Kidney epithelial cell (primary cell): Measurements from ENCODE around the gene MYO1F. TPM values are rescaled to one million over a fixed set of nuclear protein-coding genes. Genes with fewer than 3 reads are reported as not detected.
"Not testable (repeated sequence)": the region's sequence is repeated elsewhere in the genome, so short reads cannot be mapped to it uniquely, and the experiment has no call there.

Experiments
- DNase-seq: peaks from one replicate; pipeline ENCODE4 v3.0.0-alpha.2; 2010; ENCODE audit warnings: low read depth
- H3K27me3 ChIP-seq: 2 replicates; pipeline ENCODE4 v1.6.0; 2011; ENCODE audit warnings: low read length; ENCODE audit not compliant: control insufficient read depth, insufficient read depth
- H3K36me3 ChIP-seq: 2 replicates; pipeline ENCODE4 v1.5.1; 2011; ENCODE audit warnings: low read length; ENCODE audit not compliant: control insufficient read depth, insufficient read depth
- H3K4me3 ChIP-seq: 2 replicates; pipeline ENCODE4 v1.5.1; 2011; ENCODE audit warnings: low read depth, mild to moderate bottlenecking, control low read depth, low read length
- total RNA-seq: library from RNA; depleted of rRNA; stranded (reverse); fragments of >200 nt; gene quantifications from 2 replicates; pipeline ENCODE4 v1.2.3, GENCODE V29; 2015
- TF ChIP-seq, protein P1 (sequence below): IDR thresholded peaks from 2 replicates; pipeline ENCODE4 v1.5.1; 2011; ENCODE audit warnings: mild to moderate bottlenecking, moderate library complexity, low read length, control low read depth, inconsistent platforms; ENCODE audit not compliant: insufficient read depth, poor library complexity, severe bottlenecking

Gene MYO1F
- total RNA-seq, 1 donor from 2014 or later, result 0.08 TPM

DNA sequence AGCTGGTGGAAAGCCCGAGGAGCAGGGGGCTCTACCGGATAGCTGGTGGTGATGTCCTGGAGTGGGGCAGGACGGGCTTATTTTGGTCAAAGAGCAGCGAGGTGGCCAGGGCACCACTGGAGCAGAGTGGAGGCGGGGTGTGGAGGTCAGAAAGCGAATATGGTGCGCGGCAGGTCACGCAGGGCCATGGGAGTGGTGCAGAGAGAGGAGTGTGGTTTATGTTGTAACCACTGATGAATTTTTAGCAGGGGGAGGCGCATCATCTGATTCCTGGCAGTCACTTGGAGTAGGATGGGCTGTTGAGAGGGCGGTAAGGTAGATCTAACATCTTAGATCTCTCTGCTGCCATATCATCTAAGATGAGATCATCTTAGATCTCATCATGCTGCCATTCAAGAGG, 61.9 kb downstream of the MYO1F start:
- no peaks in the 10 kb centered on the region for H3K36me3 ChIP-seq
- TF ChIP-seq, protein P1, sequence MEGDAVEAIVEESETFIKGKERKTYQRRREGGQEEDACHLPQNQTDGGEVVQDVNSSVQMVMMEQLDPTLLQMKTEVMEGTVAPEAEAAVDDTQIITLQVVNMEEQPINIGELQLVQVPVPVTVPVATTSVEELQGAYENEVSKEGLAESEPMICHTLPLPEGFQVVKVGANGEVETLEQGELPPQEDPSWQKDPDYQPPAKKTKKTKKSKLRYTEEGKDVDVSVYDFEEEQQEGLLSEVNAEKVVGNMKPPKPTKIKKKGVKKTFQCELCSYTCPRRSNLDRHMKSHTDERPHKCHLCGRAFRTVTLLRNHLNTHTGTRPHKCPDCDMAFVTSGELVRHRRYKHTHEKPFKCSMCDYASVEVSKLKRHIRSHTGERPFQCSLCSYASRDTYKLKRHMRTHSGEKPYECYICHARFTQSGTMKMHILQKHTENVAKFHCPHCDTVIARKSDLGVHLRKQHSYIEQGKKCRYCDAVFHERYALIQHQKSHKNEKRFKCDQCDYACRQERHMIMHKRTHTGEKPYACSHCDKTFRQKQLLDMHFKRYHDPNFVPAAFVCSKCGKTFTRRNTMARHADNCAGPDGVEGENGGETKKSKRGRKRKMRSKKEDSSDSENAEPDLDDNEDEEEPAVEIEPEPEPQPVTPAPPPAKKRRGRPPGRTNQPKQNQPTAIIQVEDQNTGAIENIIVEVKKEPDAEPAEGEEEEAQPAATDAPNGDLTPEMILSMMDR, result no peak
- no peaks in the 10 kb centered on the region for H3K27me3 ChIP-seq
- no peak overlapping the region for H3K4me3 ChIP-seq
- no peak for DNase-seq

DNA sequence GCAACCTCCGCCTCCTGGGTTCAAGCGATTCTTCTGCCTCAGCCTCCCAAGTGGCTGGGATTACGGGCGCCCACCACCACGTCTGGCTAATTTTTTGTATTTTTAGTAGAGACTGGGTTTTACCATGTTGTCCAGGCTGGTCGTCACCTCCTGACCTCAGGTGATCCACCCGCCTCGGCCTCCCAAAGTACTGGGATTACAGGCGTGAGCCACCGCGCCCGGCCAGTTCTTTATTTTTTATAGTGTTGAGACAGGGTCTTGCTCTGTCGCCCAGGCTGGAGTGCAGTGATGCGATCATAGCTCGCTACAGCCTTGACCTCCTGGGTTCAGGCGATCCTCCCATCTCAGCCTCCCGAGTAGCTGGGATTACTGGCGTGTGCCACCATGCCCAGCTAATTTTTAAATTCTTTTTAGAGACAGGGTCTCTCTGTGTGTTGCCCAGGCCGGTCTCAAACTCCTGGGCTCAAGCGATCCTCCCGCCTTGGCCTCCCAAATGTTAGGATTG, 62.7 kb downstream of the MYO1F start:
- DNase-seq, H3K27me3 ChIP-seq, H3K36me3 ChIP-seq: not testable (repeated sequence)
- peak overlapping the region; percentile 66 for H3K4me3 ChIP-seq

DNA sequence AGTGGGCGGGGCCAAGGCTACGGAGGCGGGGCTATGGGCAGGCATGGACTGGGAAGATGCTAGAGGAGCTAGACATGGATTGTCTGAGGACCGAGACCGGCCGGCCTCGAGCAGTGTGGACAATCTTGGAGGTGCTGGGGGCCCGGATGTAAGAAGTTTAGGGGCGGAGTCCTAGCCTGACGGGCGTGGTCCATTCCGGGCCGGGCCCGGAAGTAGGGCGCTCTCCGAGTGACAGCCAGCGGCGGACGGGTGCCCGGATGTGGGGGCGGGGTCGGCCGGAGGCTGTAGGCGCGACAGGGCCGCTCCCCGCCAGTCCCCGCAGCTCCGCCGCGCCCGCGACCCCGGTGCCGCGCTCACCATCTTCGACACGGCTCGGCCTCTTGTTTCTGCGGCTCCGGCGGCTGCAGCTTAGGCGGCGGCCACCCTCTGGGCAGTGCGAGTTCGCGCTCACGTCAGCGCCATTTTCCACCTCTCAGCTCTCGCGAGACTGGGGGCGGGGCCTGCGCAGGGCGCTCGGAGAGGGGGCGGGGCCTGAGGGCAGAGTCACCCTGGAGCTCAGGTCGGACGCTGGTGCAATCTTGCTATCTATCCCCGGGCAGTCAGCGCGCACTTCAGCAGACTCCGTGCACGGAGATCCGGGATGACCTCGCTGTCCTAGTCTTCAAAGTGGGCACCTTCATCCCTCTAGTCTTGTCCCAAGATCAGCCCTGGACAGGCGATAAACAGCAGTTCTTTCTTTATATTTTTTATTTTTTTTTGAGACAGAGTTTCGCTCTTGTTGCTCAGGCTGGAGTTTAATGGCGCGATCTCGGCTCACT, 63.3 kb downstream of the MYO1F start, which contains the start of gene ZNF414:
Gene ZNF414, minus strand, starts transcription at position 481 of the 818 bp plus-strand sequence. Its CDS starts 121 bp downstream, at position 360.
- H3K4me3 ChIP-seq, result peak within 1 kb of the TSS; percentile 66
- TF ChIP-seq, protein P1, result no peak
- H3K36me3 ChIP-seq, result no peaks in the 10 kb centered on the region

DNA sequence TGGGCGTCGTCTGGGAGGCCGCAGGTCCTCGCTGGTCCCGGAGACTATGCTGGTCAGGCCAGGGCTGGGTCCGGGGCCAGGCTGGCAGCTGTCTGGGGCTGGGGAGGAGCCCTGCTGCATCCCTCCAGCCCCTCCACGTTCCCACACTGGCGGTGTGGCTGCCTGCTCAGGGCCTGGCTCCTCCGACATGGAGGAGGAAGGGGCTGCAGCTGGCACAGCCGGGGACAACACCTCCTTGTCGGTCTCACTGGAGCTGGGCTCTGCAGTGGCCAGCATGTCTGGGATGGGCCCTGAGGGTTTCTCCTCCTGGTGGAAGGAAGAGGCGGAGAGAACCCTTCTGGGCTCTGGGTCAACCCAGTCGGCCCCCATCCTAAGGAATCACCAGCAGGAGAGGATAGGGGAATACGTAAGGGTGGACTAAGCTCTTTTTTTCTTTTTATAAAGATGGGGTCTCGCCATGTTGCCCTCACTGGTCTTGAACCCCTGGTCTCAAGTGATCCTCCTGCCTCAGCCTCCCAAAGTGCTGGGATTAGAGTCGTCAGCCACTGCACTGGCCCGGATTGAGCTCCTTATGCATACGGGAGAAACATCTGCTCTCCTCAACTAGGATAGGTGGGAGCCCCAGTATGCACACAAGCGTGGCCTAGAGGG, 64.1 kb downstream of the MYO1F start:
- no peak for DNase-seq
- Histone ChIP-seq H3K4me3 (peak overlapping the region; percentile 66), H3K36me3 (no peaks in the 10 kb centered on the region), H3K27me3 (no peaks in the 10 kb centered on the region)
- TF ChIP-seq, protein P1, result no peak

More for the DNA sequence above, 63.3 kb downstream of the MYO1F start, which contains the start of gene ZNF414:
- H3K27me3 ChIP-seq, result no peaks in the 10 kb centered on the region
- DNase-seq, result peak; percentile 84

DNA sequence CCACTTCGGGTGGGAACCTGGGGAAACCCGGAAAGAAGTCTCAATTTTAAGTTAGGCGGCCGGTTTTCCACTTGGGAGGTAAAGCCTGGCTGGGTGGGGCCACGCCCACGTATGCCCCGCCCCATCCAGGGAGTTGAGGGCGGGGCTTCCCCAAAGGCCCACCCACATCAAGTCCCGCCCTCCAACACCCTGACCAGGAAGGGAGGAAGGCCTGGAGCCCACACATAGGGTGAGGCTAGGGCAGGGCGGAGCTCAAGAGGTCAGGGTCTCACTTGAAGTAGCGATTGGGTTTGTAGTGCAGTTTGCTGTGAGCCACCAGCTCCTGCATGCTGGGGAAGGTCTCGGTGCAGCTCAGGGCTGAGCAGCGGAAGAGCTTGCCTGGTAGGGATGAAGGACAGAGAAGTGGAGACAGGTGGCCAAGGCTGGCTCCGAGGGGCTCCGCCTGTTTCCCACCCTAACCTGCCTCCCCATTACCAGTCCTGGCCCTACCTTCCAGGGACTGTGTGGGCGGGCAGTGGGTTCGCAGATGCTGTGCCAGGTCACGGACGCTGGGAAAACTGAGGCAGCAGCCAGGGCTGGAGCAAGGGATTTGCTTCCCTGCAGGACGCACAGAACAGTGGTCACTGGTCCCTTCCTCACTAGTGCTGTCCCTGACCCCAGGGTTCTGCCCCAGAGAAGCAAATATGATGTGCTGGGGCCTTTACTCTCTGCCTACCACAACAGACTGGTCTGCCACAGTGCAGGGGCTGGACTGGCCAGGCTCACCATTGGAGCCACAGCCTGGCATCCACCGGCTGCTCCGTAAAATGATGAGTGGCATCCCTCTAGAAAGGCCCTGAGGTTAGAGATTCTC, 64.9 kb downstream of the MYO1F start:
- Histone ChIP-seq H3K27me3 (no peaks in the 10 kb centered on the region), H3K4me3 (no peak overlapping the region), H3K36me3 (no peaks in the 10 kb centered on the region)
- TF ChIP-seq, protein P1, result no peak
- DNase-seq, result no peak
